Measurements from ENCODE around the gene NAT14. TPM values are rescaled to one million over a fixed set of nuclear protein-coding genes. Genes with fewer than 3 reads are reported as not detected.

NAT14 gene
- total RNA-seq, 1 donor from 2014 or later = 21.7 TPM

DNA sequence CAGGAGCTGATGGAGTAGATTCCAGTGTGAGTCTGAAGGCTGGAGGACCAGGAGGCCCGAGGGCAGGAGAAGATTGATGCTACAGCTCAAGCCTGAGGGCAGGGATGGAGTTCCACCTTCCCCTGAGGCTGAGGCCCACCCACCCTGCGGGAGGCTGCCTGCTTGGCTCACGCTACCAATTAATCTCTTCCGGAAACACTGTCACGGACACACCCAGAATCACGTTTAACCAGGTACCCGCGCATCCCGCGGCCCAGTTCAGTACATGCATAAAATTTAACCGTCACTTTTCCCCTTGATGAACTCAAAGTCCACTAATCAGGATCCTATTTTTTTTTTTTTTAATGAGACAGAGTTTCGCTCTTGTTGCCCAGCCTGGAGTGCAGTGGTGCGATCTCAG lies 13.7 kb upstream of the NAT14 start:
- Mint-ChIP-seq H3K36me3 (ENCODE audit: low read depth) (no peaks in the 10 kb centered on the region), H3K4me1 (peaks cover 9% of the 10 kb centered on the region), H3K4me3 (no peak overlapping the region), H3K27me3 (no peaks in the 10 kb centered on the region), H3K9me3 (no peaks in the 10 kb centered on the region), H3K27ac (no peak overlapping the region)
- intact Hi-C loops (cut with micrococcal nuclease) = no loop called here
- no peak for DNase-seq

DNA sequence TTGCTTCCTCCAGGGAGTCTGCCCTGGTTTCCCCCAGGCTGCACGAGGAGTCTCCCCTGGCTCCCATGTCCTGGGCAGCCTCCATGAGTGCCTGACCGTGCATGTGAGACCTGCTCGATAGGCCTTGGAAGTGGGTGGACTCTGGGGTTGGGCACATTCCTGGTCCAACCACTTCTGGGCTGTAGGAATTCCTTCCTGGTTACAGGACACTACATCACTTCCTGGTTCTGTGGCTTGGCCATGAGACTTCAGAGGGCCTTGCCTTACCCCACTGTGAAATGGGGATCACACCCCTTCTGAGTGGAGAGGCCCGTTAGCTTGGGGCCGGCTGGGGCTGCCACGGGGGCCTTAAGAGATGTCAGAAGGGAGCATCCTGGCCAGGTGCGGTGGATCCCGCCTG lies 12.5 kb upstream of the NAT14 start:
- Mint-ChIP-seq H3K27ac (no peak overlapping the region), H3K4me1 (peaks cover 9% of the 10 kb centered on the region), H3K9me3 (no peaks in the 10 kb centered on the region), H3K36me3 (ENCODE audit: low read depth) (no peaks in the 10 kb centered on the region), H3K27me3 (no peaks in the 10 kb centered on the region), H3K4me3 (no peak overlapping the region)
- no peak for DNase-seq
- intact Hi-C loops (cut with micrococcal nuclease) = no loop called here

DNA sequence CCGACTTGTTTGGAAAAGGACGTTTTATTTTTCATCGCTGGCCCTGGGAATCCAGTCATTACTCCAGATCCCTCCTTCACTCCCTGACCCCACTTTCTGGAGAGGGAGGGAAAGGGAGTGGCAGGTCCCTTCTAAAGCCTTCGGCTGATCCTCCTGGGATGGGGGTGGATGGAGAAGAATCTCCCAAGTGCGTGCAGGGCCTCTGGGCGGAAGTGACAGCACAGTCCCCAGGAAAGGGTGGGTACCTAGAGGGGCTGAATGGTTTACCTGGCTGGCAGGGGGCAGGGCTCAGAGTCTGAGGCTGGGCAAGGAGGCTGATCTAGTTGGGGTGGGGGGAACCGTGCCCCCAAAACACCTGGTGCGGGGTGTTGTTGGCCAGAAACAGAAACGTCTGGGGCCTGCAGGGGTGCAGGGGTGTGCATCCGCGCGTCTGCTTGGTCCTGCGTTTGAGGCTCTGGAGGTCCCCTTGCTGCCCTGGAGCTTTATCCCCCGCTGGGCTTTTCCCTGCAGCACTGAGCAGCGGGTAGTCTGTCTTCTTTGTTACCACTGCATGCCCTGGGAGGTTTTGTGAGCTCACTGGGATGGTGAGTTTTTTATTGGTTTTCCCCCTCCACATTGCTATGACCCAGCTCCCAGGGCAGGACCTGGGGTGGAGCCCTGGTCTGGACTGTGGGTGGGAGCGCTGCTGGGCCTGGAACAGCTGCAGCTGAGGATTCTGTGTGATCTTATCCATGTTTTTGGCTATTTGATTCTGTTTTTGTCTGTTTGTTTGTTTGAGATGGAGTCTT lies 11.6 kb upstream of the NAT14 start:
- no peaks in the 10 kb centered on the region for H3K36me3 Mint-ChIP-seq (ENCODE audit: low read depth)
- H3K9me3 Mint-ChIP-seq = no peaks in the 10 kb centered on the region
- H3K27ac Mint-ChIP-seq = no peak overlapping the region
- DNase-seq = no peak
- intact Hi-C loops (cut with micrococcal nuclease) = no loop called here
- no peak overlapping the region for H3K4me3 Mint-ChIP-seq
- H3K4me1 Mint-ChIP-seq = peaks cover 15% of the 10 kb centered on the region
- no peaks in the 10 kb centered on the region for H3K27me3 Mint-ChIP-seq

DNA sequence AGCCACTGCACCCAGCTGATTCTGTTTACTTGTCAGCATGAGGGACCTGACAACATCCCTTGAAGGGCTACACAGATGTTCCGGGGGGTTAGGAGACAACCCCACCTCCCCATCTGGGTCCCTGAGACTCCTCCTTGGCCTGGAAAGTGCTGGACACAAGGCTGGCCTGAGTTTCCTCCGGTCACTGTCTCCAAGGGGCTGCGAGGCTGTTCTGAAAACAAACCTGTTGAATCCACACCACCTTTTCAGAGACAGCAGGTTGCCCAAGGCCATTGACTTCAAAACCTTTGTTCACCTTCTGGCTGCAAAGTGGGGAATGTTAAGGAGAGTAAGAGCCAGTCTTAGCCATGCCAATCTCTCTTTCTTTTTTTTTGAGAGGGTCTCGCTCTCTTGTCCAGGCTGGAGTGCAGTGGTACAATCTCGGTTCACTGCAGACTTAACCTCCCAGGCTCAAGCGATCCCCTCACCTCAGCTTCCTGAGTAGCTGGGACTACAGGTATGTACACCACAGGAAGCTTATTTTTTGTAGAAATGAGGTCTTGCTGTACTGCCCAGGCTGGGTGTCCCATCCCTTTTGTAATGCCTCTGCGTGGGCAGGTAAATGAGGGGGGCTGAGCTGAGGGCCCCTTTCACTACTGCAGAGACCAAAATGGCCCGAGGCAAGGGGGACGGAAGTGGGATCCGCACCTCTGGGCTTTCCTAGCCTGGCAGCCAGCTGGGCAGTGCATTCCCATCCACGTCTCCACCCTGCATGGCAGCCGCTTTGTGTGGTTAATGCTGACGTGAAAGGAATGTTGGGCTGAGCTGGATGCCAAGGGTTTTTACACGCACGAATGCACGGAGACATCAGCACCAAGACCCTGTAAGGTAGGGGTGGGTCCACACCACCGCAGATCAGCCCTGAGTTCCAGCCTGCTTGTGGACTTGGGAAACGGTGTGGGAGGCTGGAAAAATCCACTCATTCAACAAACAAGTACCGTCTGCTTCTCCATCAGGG lies 10.4 kb upstream of the NAT14 start:
- DNase-seq = no peak
- Mint-ChIP-seq H3K27ac (no peak overlapping the region), H3K27me3 (no peaks in the 10 kb centered on the region), H3K9me3 (no peaks in the 10 kb centered on the region), H3K4me3 (peak overlapping the region; percentile 93), H3K4me1 (peaks cover 23% of the 10 kb centered on the region), H3K36me3 (ENCODE audit: low read depth) (no peaks in the 10 kb centered on the region)
- intact Hi-C loops (cut with micrococcal nuclease) = loop anchor here (5.0 kb wide), 1 partner anchor 1012 kb away; the partner anchor contains the start of gene LENG9

DNA sequence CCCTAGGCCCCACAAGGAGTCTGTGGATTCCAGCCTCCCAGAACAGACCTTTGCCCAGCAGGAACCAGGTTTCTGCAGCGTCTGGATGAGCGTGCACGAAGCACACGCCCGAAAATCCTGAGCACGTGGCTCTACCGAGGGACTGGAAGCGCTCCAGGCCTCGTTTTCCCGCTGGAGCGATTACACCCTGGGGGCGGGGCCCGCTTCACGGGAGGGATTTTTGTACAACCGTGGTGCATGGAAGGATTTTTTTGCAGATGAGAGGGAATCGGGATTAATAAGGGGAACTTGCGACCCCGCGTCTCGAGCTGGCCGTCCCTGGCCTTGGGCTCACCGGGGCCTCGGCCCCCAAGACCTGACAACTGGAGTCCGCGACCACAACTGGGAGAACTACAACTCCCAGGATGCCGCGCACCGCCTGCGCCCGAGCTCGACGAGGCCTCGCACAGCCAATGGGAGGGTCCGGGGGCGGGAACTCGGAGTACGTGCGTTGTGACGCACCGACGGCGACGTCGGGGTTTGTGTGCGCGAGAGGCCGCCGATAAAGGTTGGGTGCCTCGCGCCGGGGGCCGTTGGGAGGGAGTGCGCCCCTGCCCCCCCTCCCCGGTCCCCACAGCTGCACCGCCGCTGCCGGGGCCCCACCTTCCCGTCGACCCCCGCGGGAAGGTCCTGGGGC lies 8.8 kb upstream of the NAT14 start, which contains the start of gene ZNF628:
Gene ZNF628 (plus strand): TSS at position 518 of the 676 bp plus-strand sequence. CDS start 3,294 bp downstream, outside the sequence.
- Mint-ChIP-seq H3K4me1 (peaks cover 23% of the 10 kb centered on the region), H3K27ac (peak within 1 kb of the TSS; percentile 96), H3K27me3 (no peaks in the 10 kb centered on the region), H3K4me3 (peak within 1 kb of the TSS; percentile 93), H3K36me3 (ENCODE audit: low read depth) (peaks cover 3% of the 10 kb centered on the region), H3K9me3 (no peaks in the 10 kb centered on the region)
- DNase-seq = peak; percentile 99
- intact Hi-C loops (cut with micrococcal nuclease) = loop anchor here (1.0 to 5.0 kb wide), 5 partner anchors 9 to 1014 kb away; partner anchors contain the start of genes FIZ1, ISOC2, LENG9 and NAT14

DNA sequence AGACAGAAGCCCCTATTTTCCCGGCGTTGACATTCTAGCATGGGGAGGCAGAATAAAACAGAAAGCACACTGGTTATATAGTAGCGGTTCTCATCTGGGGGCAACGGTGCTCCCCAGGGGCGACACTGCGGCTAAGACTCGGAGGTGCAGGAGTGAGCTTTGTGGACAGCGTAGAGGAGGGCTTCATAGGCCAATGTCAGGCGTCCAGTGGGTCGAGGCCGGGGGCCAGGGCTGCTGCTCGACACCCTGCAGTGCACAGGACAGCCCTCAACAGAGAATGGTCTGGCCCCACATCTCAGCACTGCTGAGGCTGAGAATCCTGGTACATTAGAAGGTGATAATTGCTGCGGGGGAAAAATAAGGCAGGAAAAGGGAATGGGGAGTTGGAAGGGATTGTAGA lies 7.1 kb upstream of the NAT14 start:
- DNase-seq = no peak
- H3K9me3 Mint-ChIP-seq = no peaks in the 10 kb centered on the region
- H3K27me3 Mint-ChIP-seq = no peaks in the 10 kb centered on the region
- H3K4me3 Mint-ChIP-seq = peak overlapping the region; percentile 91
- intact Hi-C loops (cut with micrococcal nuclease) = loop anchor here (5.0 kb wide), 1 partner anchor 1016 kb away; the partner anchor contains the start of gene LENG9
- H3K27ac Mint-ChIP-seq = peak overlapping the region; percentile 15
- H3K36me3 Mint-ChIP-seq (ENCODE audit: low read depth) = peaks cover 3% of the 10 kb centered on the region
- peaks cover 23% of the 10 kb centered on the region for H3K4me1 Mint-ChIP-seq

DNA sequence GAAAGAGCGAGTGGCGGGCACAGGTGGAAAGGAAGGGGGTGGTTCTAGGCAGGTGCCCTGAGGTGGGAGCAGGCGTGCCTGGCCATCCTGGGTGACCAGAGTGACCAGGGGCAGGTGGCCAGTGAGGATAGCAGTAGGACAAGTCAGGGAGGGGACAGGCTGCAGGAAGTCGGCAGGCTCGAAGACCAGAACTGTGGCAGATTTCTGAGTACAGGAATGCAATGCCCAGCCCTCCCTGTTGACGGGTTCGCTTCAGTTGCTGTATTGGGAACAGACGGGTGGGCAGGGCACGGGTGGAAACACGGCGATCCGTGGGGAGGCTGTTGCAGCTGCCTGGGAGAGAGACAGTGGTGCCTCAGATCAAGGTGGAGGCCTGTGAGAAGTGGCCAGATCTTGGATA lies 6.6 kb upstream of the NAT14 start:
- Mint-ChIP-seq H3K36me3 (ENCODE audit: low read depth) (peaks cover 3% of the 10 kb centered on the region), H3K4me3 (peak overlapping the region; percentile 91), H3K27ac (no peak overlapping the region), H3K27me3 (no peaks in the 10 kb centered on the region), H3K4me1 (peaks cover 23% of the 10 kb centered on the region), H3K9me3 (no peaks in the 10 kb centered on the region)
- DNase-seq = no peak
- intact Hi-C loops (cut with micrococcal nuclease) = loop anchor here (5.0 kb wide), 1 partner anchor 1016 kb away; the partner anchor contains the start of gene LENG9

DNA sequence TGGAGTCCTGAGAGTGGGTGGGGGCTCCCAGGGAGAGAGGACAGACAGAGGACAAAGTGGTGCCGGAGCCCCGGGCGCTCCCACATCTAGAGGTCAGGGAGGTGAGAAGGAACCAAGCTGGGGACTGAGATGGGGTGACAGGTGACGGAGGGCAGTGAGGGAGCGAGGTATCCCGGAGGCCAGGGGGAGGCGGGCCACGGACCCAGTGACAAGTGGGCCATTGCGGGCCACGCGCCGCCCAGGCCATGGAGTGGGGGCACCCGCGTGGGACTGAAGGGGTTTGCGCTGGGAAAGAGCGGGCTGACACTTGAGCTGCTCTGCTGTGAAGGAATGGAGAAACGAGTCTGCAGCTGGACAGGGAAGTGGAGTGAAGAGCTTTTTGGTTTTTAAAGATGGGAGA lies 5.9 kb upstream of the NAT14 start:
- Mint-ChIP-seq H3K27me3 (no peaks in the 10 kb centered on the region), H3K36me3 (ENCODE audit: low read depth) (peaks cover 3% of the 10 kb centered on the region), H3K9me3 (no peaks in the 10 kb centered on the region), H3K4me1 (peaks cover 23% of the 10 kb centered on the region), H3K27ac (no peak overlapping the region), H3K4me3 (peak overlapping the region; percentile 91)
- intact Hi-C loops (cut with micrococcal nuclease) = loop anchor here (5.0 kb wide), 1 partner anchor 1017 kb away; the partner anchor contains the start of gene LENG9
- DNase-seq = no peak

DNA sequence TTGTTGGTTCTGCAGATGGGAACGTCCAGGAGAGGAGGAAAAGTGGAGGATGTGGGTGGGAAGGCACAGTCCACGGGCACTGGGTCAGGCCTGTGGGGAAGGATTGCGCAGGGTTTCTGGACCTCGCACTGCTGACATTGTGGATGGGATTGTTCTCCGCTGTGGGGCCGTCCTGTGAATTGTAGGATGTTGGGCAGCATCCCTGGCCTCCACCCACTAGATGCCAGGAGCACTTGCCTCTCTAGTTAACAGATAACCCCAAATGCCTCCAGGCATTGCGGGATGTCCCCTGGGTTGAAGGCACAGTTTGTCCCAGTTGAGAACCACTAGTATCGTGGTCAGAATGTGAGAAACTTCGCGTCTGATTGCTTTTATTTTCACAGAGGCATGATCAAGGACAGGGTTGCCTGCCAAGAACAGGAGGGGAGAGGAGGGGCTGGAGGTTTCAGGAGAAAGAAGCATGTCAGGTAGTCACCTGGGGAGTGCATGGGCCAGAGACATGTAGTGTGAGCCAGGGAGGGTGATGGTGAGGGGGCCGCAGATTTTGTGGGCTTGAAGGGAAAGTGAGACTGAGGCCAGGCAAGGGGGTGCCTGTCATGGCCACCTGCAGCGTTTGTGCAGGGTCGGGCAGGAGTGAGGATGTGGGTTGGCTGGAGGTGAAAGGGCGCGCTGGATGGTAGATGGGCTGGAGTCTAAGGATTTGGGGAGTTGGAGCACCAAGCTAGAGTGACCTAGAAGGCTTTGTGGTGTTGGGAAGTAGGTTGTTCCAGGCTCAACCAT lies 5.3 kb upstream of the NAT14 start:
- Mint-ChIP-seq H3K36me3 (ENCODE audit: low read depth) (peaks cover 3% of the 10 kb centered on the region), H3K9me3 (no peaks in the 10 kb centered on the region), H3K27me3 (no peaks in the 10 kb centered on the region), H3K4me3 (no peak overlapping the region), H3K4me1 (peaks cover 23% of the 10 kb centered on the region), H3K27ac (no peak overlapping the region)
- DNase-seq = no peak
- intact Hi-C loops (cut with micrococcal nuclease) = loop anchor here (5.0 kb wide), 1 partner anchor 1017 kb away; the partner anchor contains the start of gene LENG9

DNA sequence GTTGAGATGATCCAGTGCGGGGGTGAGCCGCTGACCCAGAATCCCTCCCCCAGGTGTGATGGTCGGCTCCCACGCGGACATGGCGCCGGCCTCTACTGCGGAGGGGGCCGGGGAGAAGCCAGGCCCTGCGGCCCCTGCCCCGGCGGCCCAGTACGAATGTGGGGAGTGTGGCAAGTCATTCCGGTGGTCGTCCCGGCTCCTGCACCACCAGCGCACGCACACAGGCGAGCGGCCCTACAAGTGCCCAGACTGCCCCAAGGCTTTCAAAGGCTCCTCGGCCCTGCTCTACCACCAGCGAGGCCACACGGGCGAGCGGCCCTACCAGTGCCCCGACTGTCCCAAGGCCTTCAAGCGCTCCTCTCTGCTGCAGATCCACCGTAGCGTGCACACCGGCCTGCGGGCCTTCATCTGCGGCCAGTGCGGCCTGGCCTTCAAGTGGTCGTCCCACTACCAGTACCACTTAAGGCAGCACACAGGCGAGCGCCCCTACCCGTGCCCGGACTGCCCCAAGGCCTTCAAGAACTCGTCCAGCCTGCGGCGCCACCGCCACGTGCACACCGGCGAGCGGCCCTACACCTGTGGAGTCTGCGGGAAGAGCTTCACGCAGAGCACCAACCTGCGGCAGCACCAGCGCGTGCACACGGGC lies 3.7 kb upstream of the NAT14 start:
- no peaks in the 10 kb centered on the region for H3K9me3 Mint-ChIP-seq
- H3K36me3 Mint-ChIP-seq (ENCODE audit: low read depth) = peaks cover 6% of the 10 kb centered on the region
- H3K27me3 Mint-ChIP-seq = no peaks in the 10 kb centered on the region
- intact Hi-C loops (cut with micrococcal nuclease) = no loop called here
- H3K27ac Mint-ChIP-seq = no peak overlapping the region
- DNase-seq = no peak
- H3K4me1 Mint-ChIP-seq = peaks cover 20% of the 10 kb centered on the region
- no peak overlapping the region for H3K4me3 Mint-ChIP-seq

DNA sequence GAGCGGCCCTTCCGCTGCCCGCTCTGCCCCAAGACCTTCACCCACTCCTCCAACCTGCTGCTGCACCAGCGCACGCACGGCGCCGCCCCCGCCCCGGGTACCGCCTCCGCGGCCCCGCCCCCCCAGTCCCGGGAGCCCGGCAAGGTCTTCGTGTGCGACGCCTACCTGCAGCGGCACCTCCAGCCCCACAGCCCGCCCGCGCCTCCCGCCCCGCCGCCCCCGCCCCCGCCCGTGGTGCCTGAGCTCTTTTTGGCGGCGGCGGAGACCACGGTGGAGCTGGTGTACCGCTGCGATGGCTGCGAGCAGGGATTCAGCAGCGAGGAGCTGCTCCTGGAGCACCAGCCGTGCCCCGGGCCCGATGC lies 3.2 kb upstream of the NAT14 start:
- Mint-ChIP-seq H3K27ac (no peak overlapping the region), H3K27me3 (no peaks in the 10 kb centered on the region), H3K4me3 (no peak overlapping the region), H3K36me3 (ENCODE audit: low read depth) (peaks cover 6% of the 10 kb centered on the region), H3K4me1 (peaks cover 20% of the 10 kb centered on the region), H3K9me3 (no peaks in the 10 kb centered on the region)
- intact Hi-C loops (cut with micrococcal nuclease) = no loop called here
- no peak for DNase-seq

DNA sequence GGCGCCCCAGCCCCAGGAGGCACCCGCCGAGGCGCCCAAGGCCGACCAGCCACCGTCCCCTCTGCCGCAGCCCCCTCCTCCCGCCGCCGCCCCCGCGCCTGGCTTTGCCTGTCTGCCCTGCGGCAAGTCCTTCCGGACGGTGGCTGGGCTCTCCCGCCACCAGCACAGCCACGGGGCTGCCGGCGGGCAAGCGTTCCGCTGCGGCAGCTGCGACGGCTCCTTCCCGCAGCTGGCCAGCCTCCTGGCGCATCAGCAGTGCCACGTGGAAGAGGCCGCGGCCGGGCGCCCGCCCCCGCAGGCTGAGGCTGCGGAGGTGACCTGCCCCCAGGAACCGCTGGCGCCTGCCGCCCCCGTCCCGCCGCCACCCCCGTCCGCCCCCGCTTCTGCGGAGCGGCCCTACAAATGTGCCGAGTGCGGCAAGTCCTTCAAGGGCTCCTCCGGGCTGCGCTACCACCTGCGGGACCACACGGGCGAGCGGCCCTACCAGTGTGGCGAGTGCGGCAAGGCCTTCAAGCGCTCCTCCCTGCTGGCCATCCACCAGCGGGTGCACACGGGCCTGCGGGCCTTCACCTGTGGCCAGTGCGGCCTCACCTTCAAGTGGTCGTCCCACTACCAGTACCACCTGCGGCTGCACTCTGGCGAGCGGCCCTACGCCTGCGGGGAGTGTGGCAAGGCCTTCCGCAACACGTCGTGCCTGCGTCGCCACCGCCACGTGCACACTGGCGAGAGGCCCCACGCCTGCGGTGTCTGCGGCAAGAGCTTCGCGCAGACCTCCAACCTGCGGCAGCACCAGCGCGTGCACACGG lies 2.6 kb upstream of the NAT14 start:
- Mint-ChIP-seq H3K4me1 (peaks cover 21% of the 10 kb centered on the region), H3K27ac (no peak overlapping the region)

More for the DNA sequence above, 2.6 kb upstream of the NAT14 start:
- intact Hi-C loops (cut with micrococcal nuclease) = no loop called here
- Mint-ChIP-seq H3K4me3 (no peak overlapping the region), H3K9me3 (no peaks in the 10 kb centered on the region), H3K36me3 (ENCODE audit: low read depth) (peaks cover 6% of the 10 kb centered on the region), H3K27me3 (no peaks in the 10 kb centered on the region)
- no peak for DNase-seq

Measured in activated CD4-positive, alpha-beta T cell treated with anti-CD3 and anti-CD28 coated beads, Interleukin-2, amount 10 ng/mL, durations not matched to agents 24 days and 14 days (primary cell).